Calu3 (cell line): Measurements from ENCODE around the gene CHMP5. TPM values are rescaled to one million over a fixed set of nuclear protein-coding genes. Genes with fewer than 3 reads are reported as not detected.

Source experiments
- BruUV-seq: library from RNA; stranded (reverse); fragments of 400-500 nt; replicated peaks from 2 replicates; lab custom pipeline; 2021; lab: Mats Ljungman, UMichigan
- CTCF ChIA-PET: fragments of 300-600 bp; sonication (Branson Sonifier 250); formaldehyde crosslinking; loops from one replicate; lab custom pipeline; 2022; ENCODE audit warnings: antibody characterized with exemption; lab: Charles Lee
- DNase-seq: peaks from one replicate; pipeline ENCODE4 v3.0.0; 2022
- H3K27ac Mint-ChIP-seq: one replicate; pipeline ENCODE4 v1.8.0; 2022; ENCODE audit warnings: mixed read lengths; ENCODE audit not compliant: unreplicated experiment
- H3K27me3 Mint-ChIP-seq: one replicate; pipeline ENCODE4 v1.8.0; 2022; ENCODE audit warnings: mixed read lengths; ENCODE audit not compliant: unreplicated experiment
- H3K36me3 Mint-ChIP-seq: one replicate; pipeline ENCODE4 v1.8.0; 2022; ENCODE audit warnings: mild to moderate bottlenecking, moderate library complexity, mixed read lengths; ENCODE audit not compliant: insufficient read depth, unreplicated experiment
- H3K4me1 Mint-ChIP-seq: one replicate; pipeline ENCODE4 v1.8.0; 2022; ENCODE audit warnings: mild to moderate bottlenecking, low read depth, mixed read lengths; ENCODE audit not compliant: unreplicated experiment
- H3K4me3 Mint-ChIP-seq: one replicate; pipeline ENCODE4 v1.8.0; 2022; ENCODE audit warnings: mild to moderate bottlenecking, low read depth, moderate library complexity, mixed read lengths; ENCODE audit not compliant: unreplicated experiment
- H3K9me3 Mint-ChIP-seq: one replicate; pipeline ENCODE4 v1.8.0; 2022; ENCODE audit warnings: low read depth, mixed read lengths; ENCODE audit not compliant: unreplicated experiment
- intact Hi-C: fragments of 100-400 bp; cut with micrococcal nuclease; formaldehyde crosslinking; loops from one replicate; pipeline ENCODE4 v1.10.0; 2022; ENCODE audit not compliant: unreplicated experiment
- total RNA-seq: library from RNA; stranded (reverse); gene quantifications from 2 replicates; pipeline ENCODE4 v1.2.3, GENCODE V29; 2022
- TF ChIP-seq, protein P1 (sequence below): fragments of 200-600 bp; IDR thresholded peaks from one replicate; pipeline ENCODE4 v1.8.0; 2022; ENCODE audit warnings: antibody characterized with exemption; ENCODE audit not compliant: unreplicated experiment

CHMP5 gene
- total RNA-seq, 1 experiment from 2014 or later: 49.6 TPM

DNA sequence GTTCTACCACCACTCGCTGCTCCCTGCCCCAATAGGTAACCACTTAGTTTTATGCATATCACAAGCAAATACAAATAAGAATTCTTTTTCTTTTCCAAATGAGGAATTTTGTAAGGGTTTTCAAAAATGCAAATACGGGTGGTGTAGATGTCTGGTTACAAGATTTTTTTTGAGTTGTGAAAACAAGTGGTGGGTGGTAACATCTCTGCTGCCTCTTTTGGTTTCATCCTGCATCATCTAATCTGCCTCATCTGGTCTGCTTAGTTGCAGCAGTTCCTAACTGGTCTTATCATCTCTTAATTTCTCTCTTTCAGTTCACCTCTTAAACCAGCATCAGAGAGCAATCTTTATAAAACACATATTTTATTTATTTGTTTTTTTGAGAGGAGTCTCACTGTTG is 30.7 kb downstream of the CHMP5 start:
- CTCF ChIA-PET: no interaction called here
- Mint-ChIP-seq H3K36me3 (peaks cover 71% of the 10 kb centered on the region), H3K9me3 (no peaks in the 10 kb centered on the region), H3K27me3 (no peaks in the 10 kb centered on the region), H3K4me3 (no peak overlapping the region), H3K27ac (no peak overlapping the region), H3K4me1 (peaks cover 41% of the 10 kb centered on the region)
- BruUV-seq: no TSS peak
- TF ChIP-seq, protein P1, sequence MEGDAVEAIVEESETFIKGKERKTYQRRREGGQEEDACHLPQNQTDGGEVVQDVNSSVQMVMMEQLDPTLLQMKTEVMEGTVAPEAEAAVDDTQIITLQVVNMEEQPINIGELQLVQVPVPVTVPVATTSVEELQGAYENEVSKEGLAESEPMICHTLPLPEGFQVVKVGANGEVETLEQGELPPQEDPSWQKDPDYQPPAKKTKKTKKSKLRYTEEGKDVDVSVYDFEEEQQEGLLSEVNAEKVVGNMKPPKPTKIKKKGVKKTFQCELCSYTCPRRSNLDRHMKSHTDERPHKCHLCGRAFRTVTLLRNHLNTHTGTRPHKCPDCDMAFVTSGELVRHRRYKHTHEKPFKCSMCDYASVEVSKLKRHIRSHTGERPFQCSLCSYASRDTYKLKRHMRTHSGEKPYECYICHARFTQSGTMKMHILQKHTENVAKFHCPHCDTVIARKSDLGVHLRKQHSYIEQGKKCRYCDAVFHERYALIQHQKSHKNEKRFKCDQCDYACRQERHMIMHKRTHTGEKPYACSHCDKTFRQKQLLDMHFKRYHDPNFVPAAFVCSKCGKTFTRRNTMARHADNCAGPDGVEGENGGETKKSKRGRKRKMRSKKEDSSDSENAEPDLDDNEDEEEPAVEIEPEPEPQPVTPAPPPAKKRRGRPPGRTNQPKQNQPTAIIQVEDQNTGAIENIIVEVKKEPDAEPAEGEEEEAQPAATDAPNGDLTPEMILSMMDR: no peak
- intact Hi-C loops: no loop called here
- no peak for DNase-seq

DNA sequence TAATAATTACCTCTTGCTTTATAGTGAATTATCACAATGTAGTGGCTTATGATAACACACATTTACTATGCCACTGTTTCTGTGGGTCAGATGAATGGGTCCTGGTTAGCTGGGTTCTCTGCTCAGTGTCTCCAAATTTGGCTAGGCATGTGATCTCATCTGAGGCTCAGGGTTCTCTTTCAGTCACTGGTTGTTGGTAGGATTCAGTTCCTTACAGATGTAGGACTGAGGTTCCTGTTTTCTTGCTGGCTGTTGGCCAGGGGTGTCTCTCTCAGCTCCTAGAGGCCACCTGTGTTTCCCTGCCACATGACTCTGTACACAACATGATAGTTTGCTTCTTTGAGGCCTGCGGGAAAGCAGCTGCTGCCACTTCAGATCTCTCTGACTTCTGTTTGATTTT is 32.6 kb downstream of the CHMP5 start:
- H3K4me3 Mint-ChIP-seq: peak overlapping the region; percentile 34
- H3K4me1 Mint-ChIP-seq: peaks cover 36% of the 10 kb centered on the region
- no TSS peak for BruUV-seq
- H3K9me3 Mint-ChIP-seq: no peaks in the 10 kb centered on the region
- no peak overlapping the region for H3K27ac Mint-ChIP-seq
- no peak for DNase-seq
- no peaks in the 10 kb centered on the region for H3K27me3 Mint-ChIP-seq
- CTCF ChIA-PET: no interaction called here
- TF ChIP-seq, protein P1: no peak
- H3K36me3 Mint-ChIP-seq: peaks cover 63% of the 10 kb centered on the region
- intact Hi-C loops: no loop called here

DNA sequence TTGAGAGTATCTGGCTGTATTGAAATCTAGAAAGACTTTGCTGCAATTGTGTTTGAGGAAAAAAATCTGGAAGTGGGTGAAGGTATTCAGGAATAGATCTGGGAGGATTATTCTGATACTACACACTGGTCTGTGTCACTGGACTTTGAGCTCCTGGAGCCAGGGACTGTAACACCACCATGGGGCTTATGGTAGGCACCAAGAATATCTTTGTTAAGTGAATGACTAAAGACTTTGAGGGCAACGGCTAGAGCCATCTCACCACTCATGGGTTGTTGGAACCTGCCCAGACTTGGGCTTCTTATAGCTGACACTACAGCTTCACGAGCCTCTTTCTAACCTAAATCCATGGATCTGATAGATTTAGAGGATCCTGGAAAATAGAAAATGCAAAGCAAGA is 35.7 kb downstream of the CHMP5 start:
- Mint-ChIP-seq H3K27ac (no peak overlapping the region), H3K4me3 (no peak overlapping the region), H3K27me3 (no peaks in the 10 kb centered on the region), H3K36me3 (peaks cover 51% of the 10 kb centered on the region), H3K4me1 (peaks cover 28% of the 10 kb centered on the region), H3K9me3 (no peaks in the 10 kb centered on the region)
- no peak for DNase-seq
- CTCF ChIA-PET: no interaction called here
- TF ChIP-seq, protein P1: no peak
- intact Hi-C loops: no loop called here
- BruUV-seq: no TSS peak

DNA sequence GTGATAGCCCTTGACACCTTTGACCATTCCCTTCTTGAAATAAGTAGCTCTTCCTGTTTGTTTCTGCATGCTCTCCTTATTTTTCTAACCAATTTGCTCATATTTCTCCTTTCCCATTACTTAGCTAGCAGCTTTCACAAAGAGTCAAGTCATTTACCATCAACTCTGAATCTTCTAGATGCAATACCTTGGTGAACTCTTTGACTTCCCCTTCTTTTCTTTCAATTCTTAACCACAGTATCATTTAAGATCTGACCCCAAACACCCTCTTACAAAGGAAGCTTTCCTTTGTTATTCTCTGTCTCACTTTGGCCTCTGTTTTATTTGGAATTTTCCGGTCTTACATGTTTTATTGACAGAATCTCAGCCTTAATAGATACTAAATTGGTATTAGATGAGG is 39.5 kb downstream of the CHMP5 start:
- H3K36me3 Mint-ChIP-seq: peaks cover 17% of the 10 kb centered on the region
- CTCF ChIA-PET: no interaction called here

More for the DNA sequence above, 39.5 kb downstream of the CHMP5 start:
- BruUV-seq: no TSS peak
- intact Hi-C loops: no loop called here
- DNase-seq: no peak
- Mint-ChIP-seq H3K4me1 (no peaks in the 10 kb centered on the region), H3K4me3 (no peak overlapping the region), H3K9me3 (no peaks in the 10 kb centered on the region), H3K27me3 (no peaks in the 10 kb centered on the region), H3K27ac (no peak overlapping the region)
- TF ChIP-seq, protein P1: no peak
